Loucy (cell line): ENCODE measurements around the gene ALS2CL.

ENCODE experiments used
- H2AFZ ChIP-seq: fragments of 200-600 bp; sonication (generic); 2 replicates; pipeline ENCODE4 v1.6.0; 2016; ENCODE audit warnings: antibody characterized with exemption, mild to moderate bottlenecking, low read length, moderate library complexity
- H3F3A ChIP-seq: fragments of 200-600 bp; 2 replicates; pipeline ENCODE4 v1.6.0; 2016; ENCODE audit warnings: antibody characterized with exemption, low read depth, mild to moderate bottlenecking
- H3K27me3 ChIP-seq: fragments of 200-600 bp; sonication (generic); 2 replicates; pipeline ENCODE4 v1.6.1; 2014; ENCODE audit warnings: low read length, mild to moderate bottlenecking; ENCODE audit not compliant: insufficient read depth, poor library complexity, severe bottlenecking
- H3K36me3 ChIP-seq: fragments of 200-600 bp; sonication (generic); 2 replicates; pipeline ENCODE4 v1.6.1; 2016; ENCODE audit warnings: low read length; ENCODE audit not compliant: insufficient read depth
- H3K4me1 ChIP-seq: fragments of 200-600 bp; sonication (generic); 2 replicates; pipeline ENCODE4 v1.5.1; 2014; ENCODE audit warnings: low read length, mild to moderate bottlenecking; ENCODE audit not compliant: insufficient read depth, poor library complexity, severe bottlenecking
- H3K4me2 ChIP-seq: fragments of 200-600 bp; sonication (generic); 2 replicates; pipeline ENCODE4 v1.6.0; 2014; ENCODE audit warnings: antibody characterized with exemption, low read length, low read depth, mild to moderate bottlenecking; ENCODE audit not compliant: poor library complexity, severe bottlenecking
- H3K4me3 ChIP-seq: fragments of 200-600 bp; sonication (generic); 2 replicates; pipeline ENCODE4 v1.5.1; 2014; ENCODE audit warnings: low read length, mild to moderate bottlenecking, mixed read lengths; ENCODE audit not compliant: poor library complexity, severe bottlenecking
- H3K79me2 ChIP-seq: fragments of 200-600 bp; sonication (generic); 2 replicates; pipeline ENCODE4 v1.6.1; 2014; ENCODE audit warnings: low read length; ENCODE audit not compliant: insufficient read depth
- H3K9ac ChIP-seq: fragments of 200-600 bp; sonication (generic); 2 replicates; pipeline ENCODE4 v1.6.0; 2014; ENCODE audit warnings: mild to moderate bottlenecking, low read depth, low read length, moderate library complexity; ENCODE audit not compliant: poor library complexity, severe bottlenecking
- H3K9me2 ChIP-seq: fragments of 200-600 bp; sonication (generic); replicated peaks from 2 replicates; pipeline ENCODE4 v1.6.1; 2016; ENCODE audit warnings: low read depth, low read length, mixed read lengths
- H3K9me3 ChIP-seq: fragments of 200-600 bp; sonication (generic); 2 replicates; pipeline ENCODE4 v1.6.1; 2014; ENCODE audit warnings: mild to moderate bottlenecking, antibody characterized with exemption, low read length, low read depth; ENCODE audit not compliant: insufficient read depth
- H4K20me1 ChIP-seq: fragments of 200-600 bp; sonication (generic); 2 replicates; pipeline ENCODE4 v1.6.0; 2014; ENCODE audit warnings: antibody characterized with exemption, low read length, mild to moderate bottlenecking; ENCODE audit not compliant: insufficient read depth, poor library complexity, severe bottlenecking
- EZH2phosphoT487 ChIP-seq: fragments of 200-600 bp; IDR thresholded peaks from 2 replicates; pipeline ENCODE4 v1.6.1; 2018; ENCODE audit warnings: antibody characterized with exemption, mild to moderate bottlenecking, moderate library complexity, borderline replicate concordance
- TF ChIP-seq, protein P1 (sequence below): fragments of 200-600 bp; sonication (generic); conservative IDR thresholded peaks from 2 replicates; pipeline ENCODE4 v1.5.1; 2014; ENCODE audit warnings: mild to moderate bottlenecking, antibody characterized with exemption, low read length

Gene ALS2CL

GRCh38 chr3:46660003-46660402 lies 33.5 kb downstream of the ALS2CL start:
- H3K79me2 ChIP-seq: no peaks in the 10 kb centered on the region
- no peak overlapping the region for H3K4me2 ChIP-seq
- TF ChIP-seq, protein P1, sequence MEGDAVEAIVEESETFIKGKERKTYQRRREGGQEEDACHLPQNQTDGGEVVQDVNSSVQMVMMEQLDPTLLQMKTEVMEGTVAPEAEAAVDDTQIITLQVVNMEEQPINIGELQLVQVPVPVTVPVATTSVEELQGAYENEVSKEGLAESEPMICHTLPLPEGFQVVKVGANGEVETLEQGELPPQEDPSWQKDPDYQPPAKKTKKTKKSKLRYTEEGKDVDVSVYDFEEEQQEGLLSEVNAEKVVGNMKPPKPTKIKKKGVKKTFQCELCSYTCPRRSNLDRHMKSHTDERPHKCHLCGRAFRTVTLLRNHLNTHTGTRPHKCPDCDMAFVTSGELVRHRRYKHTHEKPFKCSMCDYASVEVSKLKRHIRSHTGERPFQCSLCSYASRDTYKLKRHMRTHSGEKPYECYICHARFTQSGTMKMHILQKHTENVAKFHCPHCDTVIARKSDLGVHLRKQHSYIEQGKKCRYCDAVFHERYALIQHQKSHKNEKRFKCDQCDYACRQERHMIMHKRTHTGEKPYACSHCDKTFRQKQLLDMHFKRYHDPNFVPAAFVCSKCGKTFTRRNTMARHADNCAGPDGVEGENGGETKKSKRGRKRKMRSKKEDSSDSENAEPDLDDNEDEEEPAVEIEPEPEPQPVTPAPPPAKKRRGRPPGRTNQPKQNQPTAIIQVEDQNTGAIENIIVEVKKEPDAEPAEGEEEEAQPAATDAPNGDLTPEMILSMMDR: no peak
- no peak for TF ChIP-seq EZH2phosphoT487
- H3K9ac ChIP-seq: no peak overlapping the region
- H3F3A ChIP-seq: no peaks in the 10 kb centered on the region
- H3K27me3 ChIP-seq: no peaks in the 10 kb centered on the region
- H3K9me3 ChIP-seq: no peaks in the 10 kb centered on the region
- peaks cover 4% of the 10 kb centered on the region for H3K4me1 ChIP-seq
- no peak overlapping the region for H2AFZ ChIP-seq
- no peaks in the 10 kb centered on the region for H4K20me1 ChIP-seq
- no peak overlapping the region for H3K4me3 ChIP-seq
- no peaks in the 10 kb centered on the region for H3K9me2 ChIP-seq
- H3K36me3 ChIP-seq: no peaks in the 10 kb centered on the region

GRCh38 chr3:46659285-46659684 lies 34.2 kb downstream of the ALS2CL start:
- Histone ChIP-seq H3K27me3 (no peaks in the 10 kb centered on the region), H4K20me1 (no peaks in the 10 kb centered on the region), H2AFZ (no peak overlapping the region), H3K4me3 (no peak overlapping the region), H3K4me2 (no peak overlapping the region), H3F3A (no peaks in the 10 kb centered on the region), H3K9me3 (no peaks in the 10 kb centered on the region), H3K9me2 (no peaks in the 10 kb centered on the region), H3K36me3 (no peaks in the 10 kb centered on the region), H3K79me2 (no peaks in the 10 kb centered on the region), H3K4me1 (peaks cover 4% of the 10 kb centered on the region), H3K9ac (no peak overlapping the region)
- TF ChIP-seq, protein P1: no peak

DNA sequence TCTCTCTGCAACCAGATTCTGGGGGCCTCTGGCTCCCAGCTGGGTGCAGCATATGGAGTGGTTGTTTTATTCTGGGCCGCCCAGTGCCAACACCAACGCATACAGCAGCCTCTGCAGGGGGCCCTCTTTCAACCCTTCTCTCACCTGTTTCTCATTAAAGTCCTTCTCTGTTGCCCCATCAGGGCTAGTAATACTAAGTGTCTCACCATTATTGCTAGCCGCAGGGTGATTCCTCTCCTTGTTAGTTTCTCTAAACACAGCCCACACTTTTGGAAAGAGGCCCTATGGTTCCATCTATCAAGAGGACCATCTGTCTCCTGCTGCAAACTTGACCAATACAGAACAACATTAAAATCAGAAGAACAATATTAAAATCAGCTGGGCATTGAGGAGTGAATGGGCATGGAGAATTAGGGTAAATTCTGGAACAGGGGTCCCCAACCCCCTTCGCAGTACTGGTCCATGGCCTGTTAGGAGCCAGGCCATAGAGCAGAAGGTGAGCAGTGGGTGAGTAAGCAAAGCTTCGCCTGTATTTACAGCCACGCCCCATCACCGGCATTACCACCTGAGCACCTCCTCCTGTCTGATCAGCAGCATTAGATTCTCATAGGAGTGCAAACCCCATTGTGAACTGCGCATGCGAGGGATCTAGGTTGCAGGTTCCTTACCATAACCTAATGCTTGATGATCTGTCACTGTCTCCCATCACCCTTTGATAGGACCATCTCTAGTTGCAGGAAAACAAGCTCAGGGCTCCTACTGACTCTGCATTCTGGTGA lies 36.5 kb downstream of the ALS2CL start:
- Histone ChIP-seq H2AFZ (no peak overlapping the region), H3K36me3 (no peaks in the 10 kb centered on the region), H3F3A (no peaks in the 10 kb centered on the region)

More for the DNA sequence above, 36.5 kb downstream of the ALS2CL start:
- no peak overlapping the region for H3K9ac ChIP-seq
- no peak overlapping the region for H3K4me3 ChIP-seq
- peaks cover 5% of the 10 kb centered on the region; the same call in 1 of the 2 replicates for H3K9me3 ChIP-seq
- H3K4me2 ChIP-seq: no peak overlapping the region
- no peaks in the 10 kb centered on the region for H3K27me3 ChIP-seq
- TF ChIP-seq EZH2phosphoT487: no peak
- TF ChIP-seq, protein P1: no peak
- H4K20me1 ChIP-seq: no peaks in the 10 kb centered on the region
- H3K4me1 ChIP-seq: peaks cover 4% of the 10 kb centered on the region
- H3K9me2 ChIP-seq: no peaks in the 10 kb centered on the region
- no peaks in the 10 kb centered on the region for H3K79me2 ChIP-seq
